ENCODE results near the gene SPAG16. TPM values are rescaled to one million over a fixed set of nuclear protein-coding genes. Genes with fewer than 3 reads are reported as not detected.
A peak's percentile ranks its signal among the peaks of the same experiment; 100 is the strongest.

Gene SPAG16
- total and polyA plus RNA-seq, 2 of the 13 experiments (the other 11 are each of a cell fraction or from before 2014, with no cell fraction given), result 9.6 to 26.5 TPM

DNA sequence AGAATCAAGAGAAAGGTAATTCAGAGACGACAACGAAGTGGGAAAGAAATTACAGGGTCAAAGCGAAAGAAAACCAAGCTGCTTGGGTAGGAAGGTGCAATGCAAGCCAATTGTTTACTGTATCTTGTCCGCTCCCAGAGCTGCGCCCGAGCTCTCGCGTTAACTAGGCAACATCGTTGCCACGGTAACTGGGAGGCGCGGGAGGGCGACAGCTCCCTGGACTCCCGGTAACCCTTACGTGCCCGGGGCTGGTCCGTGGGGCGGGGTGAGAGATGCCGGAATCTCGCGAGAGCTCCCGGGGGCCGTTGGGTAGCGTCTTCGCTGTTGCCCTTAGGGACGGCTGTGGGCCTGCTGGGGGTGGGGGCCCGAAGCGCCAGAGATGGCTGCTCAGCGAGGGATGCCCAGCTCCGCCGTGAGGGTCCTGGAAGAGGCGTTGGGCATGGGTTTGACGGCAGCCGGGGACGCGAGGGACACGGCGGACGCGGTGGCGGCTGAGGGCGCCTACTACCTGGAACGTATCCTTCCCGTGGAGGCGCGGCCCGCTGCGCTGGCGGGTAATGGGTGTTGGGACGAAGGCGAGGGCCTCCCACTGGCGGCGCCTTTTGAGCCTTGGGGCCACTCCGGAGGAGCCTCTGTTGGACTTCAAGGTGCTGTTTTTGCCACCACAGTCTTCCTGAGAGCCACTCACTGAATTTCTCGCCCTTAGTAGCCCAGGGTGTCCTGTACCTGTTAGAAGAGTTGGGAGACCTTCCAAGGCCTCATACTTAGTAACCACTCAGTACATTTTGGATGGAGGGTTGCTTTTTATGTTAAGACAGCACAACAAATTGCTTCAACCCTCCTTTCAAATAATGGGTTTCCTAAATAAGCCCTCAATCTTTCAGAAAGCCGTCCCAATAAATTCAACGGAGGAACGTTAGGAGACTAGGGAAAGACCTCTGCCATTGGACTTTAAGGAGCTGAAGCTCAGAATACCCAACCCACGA, at the start of gene SPAG16 (continued):
- peak; percentile 99 for TF ChIP-seq CHD2 (IDR thresholded peaks at IDR 0.05; ENCODE audit: low read depth, low read length)
- no peak for TF ChIP-seq ZNF432 (CRISPR knock-in tag; IDR thresholded peaks at IDR 0.05; ENCODE audit: borderline replicate concordance)
- peak; percentile 67 for TF ChIP-seq HMG20B (CRISPR knock-in tag; conservative IDR thresholded peaks at IDR 0.05)
- 0 out of 2 replicates have a peak, but pooled peaks have one; percentile 46 for TF ChIP-seq ZNF253 (CRISPR knock-in tag; IDR thresholded peaks at IDR 0.05; ENCODE audit: borderline replicate concordance)
- TF ChIP-seq SMAD9 (CRISPR knock-in tag; IDR thresholded peaks at IDR 0.05), result peak; percentile 63; the same call in 1 of the 2 replicates
- peak; percentile 70; the same call in 1 of the 2 replicates for TF ChIP-seq CBFB (CRISPR knock-in tag; IDR thresholded peaks at IDR 0.05)
- 0 out of 2 replicates have a peak, but pooled peaks have one; percentile 60 for TF ChIP-seq KLF15 (CRISPR knock-in tag; IDR thresholded peaks at IDR 0.05; ENCODE audit: borderline replicate concordance)
- TF ChIP-seq GLI4 (CRISPR knock-in tag; IDR thresholded peaks at IDR 0.05; ENCODE audit: borderline replicate concordance), result peak; percentile 56; the same call in 1 of the 2 replicates
- no peak for TF ChIP-seq CEBPB (IDR thresholded peaks at IDR 0.05; ENCODE audit: borderline replicate concordance, low read depth, low read length)
- no peak for TF ChIP-seq MLLT10 (CRISPR knock-in tag; IDR thresholded peaks at IDR 0.05)
- TF ChIP-seq ZBTB21 (CRISPR knock-in tag; IDR thresholded peaks at IDR 0.05), result no peak
- peak; percentile 53 for TF ChIP-seq RARA (CRISPR knock-in tag; IDR thresholded peaks at IDR 0.05)
- TF ChIP-seq, protein P1, sequence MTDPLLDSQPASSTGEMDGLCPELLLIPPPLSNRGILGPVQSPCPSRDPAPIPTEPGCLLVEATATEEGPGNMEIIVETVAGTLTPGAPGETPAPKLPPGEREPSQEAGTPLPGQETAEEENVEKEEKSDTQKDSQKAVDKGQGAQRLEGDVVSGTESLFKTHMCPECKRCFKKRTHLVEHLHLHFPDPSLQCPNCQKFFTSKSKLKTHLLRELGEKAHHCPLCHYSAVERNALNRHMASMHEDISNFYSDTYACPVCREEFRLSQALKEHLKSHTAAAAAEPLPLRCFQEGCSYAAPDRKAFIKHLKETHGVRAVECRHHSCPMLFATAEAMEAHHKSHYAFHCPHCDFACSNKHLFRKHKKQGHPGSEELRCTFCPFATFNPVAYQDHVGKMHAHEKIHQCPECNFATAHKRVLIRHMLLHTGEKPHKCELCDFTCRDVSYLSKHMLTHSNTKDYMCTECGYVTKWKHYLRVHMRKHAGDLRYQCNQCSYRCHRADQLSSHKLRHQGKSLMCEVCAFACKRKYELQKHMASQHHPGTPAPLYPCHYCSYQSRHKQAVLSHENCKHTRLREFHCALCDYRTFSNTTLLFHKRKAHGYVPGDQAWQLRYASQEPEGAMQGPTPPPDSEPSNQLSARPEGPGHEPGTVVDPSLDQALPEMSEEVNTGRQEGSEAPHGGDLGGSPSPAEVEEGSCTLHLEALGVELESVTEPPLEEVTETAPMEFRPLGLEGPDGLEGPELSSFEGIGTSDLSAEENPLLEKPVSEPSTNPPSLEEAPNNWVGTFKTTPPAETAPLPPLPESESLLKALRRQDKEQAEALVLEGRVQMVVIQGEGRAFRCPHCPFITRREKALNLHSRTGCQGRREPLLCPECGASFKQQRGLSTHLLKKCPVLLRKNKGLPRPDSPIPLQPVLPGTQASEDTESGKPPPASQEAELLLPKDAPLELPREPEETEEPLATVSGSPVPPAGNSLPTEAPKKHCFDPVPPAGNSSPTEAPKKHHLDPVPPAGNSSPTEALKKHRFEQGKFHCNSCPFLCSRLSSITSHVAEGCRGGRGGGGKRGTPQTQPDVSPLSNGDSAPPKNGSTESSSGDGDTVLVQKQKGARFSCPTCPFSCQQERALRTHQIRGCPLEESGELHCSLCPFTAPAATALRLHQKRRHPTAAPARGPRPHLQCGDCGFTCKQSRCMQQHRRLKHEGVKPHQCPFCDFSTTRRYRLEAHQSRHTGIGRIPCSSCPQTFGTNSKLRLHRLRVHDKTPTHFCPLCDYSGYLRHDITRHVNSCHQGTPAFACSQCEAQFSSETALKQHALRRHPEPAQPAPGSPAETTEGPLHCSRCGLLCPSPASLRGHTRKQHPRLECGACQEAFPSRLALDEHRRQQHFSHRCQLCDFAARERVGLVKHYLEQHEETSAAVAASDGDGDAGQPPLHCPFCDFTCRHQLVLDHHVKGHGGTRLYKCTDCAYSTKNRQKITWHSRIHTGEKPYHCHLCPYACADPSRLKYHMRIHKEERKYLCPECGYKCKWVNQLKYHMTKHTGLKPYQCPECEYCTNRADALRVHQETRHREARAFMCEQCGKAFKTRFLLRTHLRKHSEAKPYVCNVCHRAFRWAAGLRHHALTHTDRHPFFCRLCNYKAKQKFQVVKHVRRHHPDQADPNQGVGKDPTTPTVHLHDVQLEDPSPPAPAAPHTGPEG (CRISPR knock-in tag; IDR thresholded peaks at IDR 0.05), result peak; percentile 33; the same call in 1 of the 2 replicates
- TF ChIP-seq AHR (CRISPR knock-in tag; IDR thresholded peaks at IDR 0.05), result peak; percentile 83; the same call in 1 of the 2 replicates
- TF ChIP-seq KLF16 (CRISPR knock-in tag; IDR thresholded peaks at IDR 0.05), result peak; percentile 65 to 98; a peak in 2 of 4 replicates
- 0 out of 2 replicates have a peak, but pooled peaks have one; percentile 39 for TF ChIP-seq HNRNPL (IDR thresholded peaks at IDR 0.05; ENCODE audit: low read depth, low read length)
- TF ChIP-seq TFDP1 (CRISPR knock-in tag; IDR thresholded peaks at IDR 0.05; ENCODE audit: borderline replicate concordance), result peak; percentile 81
- peak; percentile 88; a peak in 3 of 4 replicates for TF ChIP-seq HMGXB4 (CRISPR knock-in tag; IDR thresholded peaks at IDR 0.05; ENCODE audit: borderline replicate concordance in 1 of 2, low read depth in 1 of 2)
